ENCODE measurements around the gene SOSTDC1.
"Not testable (repeated sequence)": the region's sequence is repeated elsewhere in the genome, so short reads cannot be mapped to it uniquely, and the experiment has no call there.

SOSTDC1 gene

GRCh38 chr7:16465469-16466361 lies at the start of gene SOSTDC1:
Gene SOSTDC1 (minus strand): TSS chr7:16465738. CDS start chr7:16465668, 70 bp downstream.
- DNase-seq = no peak

- DNase-seq = no peak
Measured at GRCh38 chr7:16514729-16515128, 49.2 kb upstream of the SOSTDC1 start.

- DNase-seq = no peak
Measured at GRCh38 chr7:16514271-16514670, 48.7 kb upstream of the SOSTDC1 start.

- DNase-seq = no peak
Measured at GRCh38 chr7:16512097-16512496, 46.6 kb upstream of the SOSTDC1 start.

- no peak for DNase-seq
Measured at GRCh38 chr7:16511314-16511713, 45.8 kb upstream of the SOSTDC1 start.

GRCh38 chr7:16509829-16510228 lies 44.3 kb upstream of the SOSTDC1 start:
- no peak for DNase-seq

GRCh38 chr7:16506422-16506821 lies 40.9 kb upstream of the SOSTDC1 start:
- not testable (repeated sequence) for DNase-seq

GRCh38 chr7:16504019-16504418 lies 38.5 kb upstream of the SOSTDC1 start:
- no peak for DNase-seq

- DNase-seq = no peak
Measured at GRCh38 chr7:16502303-16502702, 36.8 kb upstream of the SOSTDC1 start.

GRCh38 chr7:16498122-16498521 lies 32.6 kb upstream of the SOSTDC1 start:
- DNase-seq = no peak

- DNase-seq = no peak
Measured at GRCh38 chr7:16494955-16495719, 29.6 kb upstream of the SOSTDC1 start.

- no peak for DNase-seq
Measured at GRCh38 chr7:16494551-16494950, 29.0 kb upstream of the SOSTDC1 start.

GRCh38 chr7:16493266-16493665 lies 27.7 kb upstream of the SOSTDC1 start:
- no peak for DNase-seq

GRCh38 chr7:16492513-16493062 lies 27.1 kb upstream of the SOSTDC1 start:
- DNase-seq = no peak

GRCh38 chr7:16491148-16491547 lies 25.6 kb upstream of the SOSTDC1 start:
- DNase-seq = no peak

GRCh38 chr7:16484453-16485158 lies 19.1 kb upstream of the SOSTDC1 start:
- DNase-seq = no peak

GRCh38 chr7:16479591-16479990 lies 14.1 kb upstream of the SOSTDC1 start:
- no peak for DNase-seq

GRCh38 chr7:16479161-16479560 lies 13.6 kb upstream of the SOSTDC1 start:
- DNase-seq = no peak

GRCh38 chr7:16471933-16472332 lies 6.4 kb upstream of the SOSTDC1 start:
- DNase-seq = no peak

- DNase-seq = no peak
Measured at GRCh38 chr7:16463949-16464715, 1.4 kb downstream of the SOSTDC1 start.

- DNase-seq = no peak
Measured at GRCh38 chr7:16463520-16463919, 2.0 kb downstream of the SOSTDC1 start.

- DNase-seq = no peak
Measured at GRCh38 chr7:16462431-16462889, 3.1 kb downstream of the SOSTDC1 start.

Measured in activated CD4-positive, CD25-positive, alpha-beta regulatory T cell (primary cell).